Renal pelvis (tissue), 4 donors: ENCODE data around the gene NR5A2. TPM values are rescaled to one million over a fixed set of nuclear protein-coding genes. Genes with fewer than 3 reads are reported as not detected.

Experiments used
- DNase-seq: peaks from one replicate; pipeline ENCODE4 v3.0.0-alpha.2; 2013
- polyA plus RNA-seq, 3 donors: library from polyadenylated mRNA; unstranded; fragments of 120-200 nt; gene quantifications; one replicate each; pipeline ENCODE4 v1.2.1, GENCODE V29; 2013; ENCODE audit not compliant: insufficient read length in 3 of 3

Gene NR5A2
- polyA plus RNA-seq, 3 donors: 1.8 to 2.4 (median 2.1) TPM

DNA sequence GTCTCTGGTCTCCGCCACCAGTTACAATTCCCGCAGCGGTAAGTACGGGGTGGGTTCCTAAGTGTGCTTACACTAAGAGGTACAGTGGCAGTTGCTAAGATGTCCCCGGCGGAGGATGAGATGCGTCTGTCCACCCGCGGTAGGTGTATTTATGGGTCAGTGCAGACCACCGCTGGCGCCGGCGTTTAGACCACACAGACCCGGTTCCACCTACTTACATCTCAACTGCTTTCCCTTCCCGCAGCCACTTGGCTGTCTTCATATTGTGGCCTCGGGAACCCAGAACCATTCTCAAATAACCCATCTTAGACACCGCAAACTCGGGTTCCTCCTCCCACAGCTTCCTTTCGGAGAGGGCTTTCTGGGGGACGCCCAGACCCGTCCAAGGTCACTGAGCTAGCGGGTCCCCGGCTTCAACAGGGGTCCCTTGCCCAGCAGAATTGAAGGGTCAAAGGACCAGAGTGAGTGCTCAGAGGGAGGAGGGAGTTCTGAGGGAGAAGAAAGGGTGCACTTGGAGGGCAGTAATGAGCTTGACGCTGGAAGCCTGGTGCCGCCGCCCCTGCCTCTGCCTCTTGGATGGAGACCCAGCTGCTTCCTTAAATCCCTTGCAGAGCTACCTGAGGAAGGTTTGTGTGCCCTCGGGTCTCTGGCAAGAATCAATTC is 8.6 kb downstream of the NR5A2 start:
- DNase-seq: no peak

DNA sequence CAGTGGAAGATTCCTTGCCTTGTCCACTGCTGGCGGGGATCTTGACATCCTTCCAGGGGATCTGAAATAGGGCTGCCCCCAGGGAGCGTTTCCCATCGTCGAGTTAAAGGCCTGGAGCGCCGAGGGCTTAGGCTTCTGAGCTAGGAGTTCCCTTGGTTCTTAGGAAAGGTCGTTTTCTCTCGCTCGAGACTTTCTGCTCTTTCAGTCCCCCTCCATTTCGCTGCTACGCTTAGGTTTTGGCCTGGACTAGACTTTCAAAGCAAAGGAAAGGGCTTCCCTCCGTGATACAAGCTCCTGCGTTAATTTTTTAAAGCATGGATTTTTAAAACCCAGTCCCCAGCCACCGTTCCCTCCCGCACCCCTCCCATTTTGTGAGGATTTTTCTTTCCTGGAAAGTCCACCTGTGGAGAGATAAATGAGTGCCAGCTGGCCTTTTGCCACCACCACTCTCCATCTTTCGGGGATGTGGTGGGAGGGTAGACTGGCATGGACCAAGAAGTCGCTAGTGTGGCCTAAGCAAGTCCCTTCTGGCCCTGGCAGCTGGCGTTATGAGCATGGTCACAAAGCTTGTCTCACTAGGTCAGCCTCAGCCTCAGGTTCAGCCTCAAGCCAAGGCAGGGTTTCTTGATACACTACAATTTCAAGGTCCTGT is 9.2 kb downstream of the NR5A2 start:
- DNase-seq: no peak

DNA sequence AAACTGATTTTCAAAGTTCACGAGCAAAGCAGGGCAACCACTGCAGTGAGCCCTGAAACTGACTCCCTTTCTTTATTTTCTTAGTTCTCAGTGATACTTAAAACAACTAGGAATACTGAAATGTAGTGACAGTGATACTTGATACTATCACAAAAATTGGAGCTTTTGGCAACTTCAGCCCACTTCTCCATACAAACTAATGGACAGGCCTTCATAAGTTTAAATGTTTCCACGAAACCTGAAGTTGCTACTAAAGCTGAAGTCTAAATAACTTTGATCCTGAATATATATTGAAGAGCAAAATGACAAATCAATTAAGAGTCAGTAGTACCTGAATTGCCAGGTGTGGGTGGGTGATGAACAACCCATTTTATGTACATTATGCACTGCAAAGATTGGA is 10.0 kb downstream of the NR5A2 start:
- no peak for DNase-seq

DNA sequence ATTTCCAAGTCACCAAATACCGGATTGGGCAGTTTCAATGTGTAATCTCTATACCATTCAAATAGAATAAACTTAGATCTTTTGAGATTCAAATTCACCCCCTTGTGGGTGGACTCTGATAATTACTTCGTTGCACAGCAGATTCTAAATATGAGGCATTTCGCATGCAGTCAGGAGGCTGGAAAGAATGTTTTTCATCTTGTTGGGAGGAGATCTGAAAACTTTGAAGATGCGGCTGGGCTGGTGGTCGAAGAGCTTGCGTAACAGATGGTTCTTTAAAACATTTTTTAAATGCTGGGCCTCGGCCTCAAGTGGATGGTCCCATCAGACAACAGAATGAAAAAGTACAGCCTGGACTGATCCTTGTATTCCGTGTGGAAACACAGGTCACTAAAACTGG is 10.4 kb downstream of the NR5A2 start:
- no peak for DNase-seq

DNA sequence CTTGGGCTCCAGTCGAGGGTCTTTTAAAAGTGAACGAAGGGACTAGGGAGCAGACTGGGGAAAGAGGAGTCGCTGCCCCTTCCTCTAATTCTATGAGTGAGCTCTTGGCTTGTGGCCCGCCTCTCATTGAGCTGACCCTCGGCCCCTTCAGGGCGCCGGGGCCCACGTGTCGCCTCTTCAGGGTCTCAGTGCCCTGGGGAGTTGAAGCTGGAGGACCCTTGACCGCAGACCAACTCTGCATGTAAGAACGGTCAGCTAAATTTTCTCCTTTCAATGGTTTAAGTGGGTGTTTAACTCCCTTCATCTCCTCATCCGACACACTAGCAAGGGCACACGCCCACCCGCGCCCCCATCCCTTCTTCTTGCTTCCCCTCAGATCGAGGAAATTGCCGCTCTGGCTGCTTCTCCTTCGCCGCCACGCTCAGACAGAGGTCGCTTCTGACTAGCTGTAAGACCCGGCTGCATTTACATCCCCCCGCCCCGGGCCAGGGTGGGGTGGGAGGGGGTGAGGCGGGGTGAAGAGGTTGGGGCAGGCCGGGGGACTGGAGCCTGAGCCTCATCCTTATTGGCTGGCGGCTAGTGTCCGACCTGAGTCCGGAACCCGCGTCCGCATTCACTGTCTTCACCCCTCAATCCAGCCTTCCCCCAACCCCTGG is 10.9 kb downstream of the NR5A2 start:
- no peak for DNase-seq

DNA sequence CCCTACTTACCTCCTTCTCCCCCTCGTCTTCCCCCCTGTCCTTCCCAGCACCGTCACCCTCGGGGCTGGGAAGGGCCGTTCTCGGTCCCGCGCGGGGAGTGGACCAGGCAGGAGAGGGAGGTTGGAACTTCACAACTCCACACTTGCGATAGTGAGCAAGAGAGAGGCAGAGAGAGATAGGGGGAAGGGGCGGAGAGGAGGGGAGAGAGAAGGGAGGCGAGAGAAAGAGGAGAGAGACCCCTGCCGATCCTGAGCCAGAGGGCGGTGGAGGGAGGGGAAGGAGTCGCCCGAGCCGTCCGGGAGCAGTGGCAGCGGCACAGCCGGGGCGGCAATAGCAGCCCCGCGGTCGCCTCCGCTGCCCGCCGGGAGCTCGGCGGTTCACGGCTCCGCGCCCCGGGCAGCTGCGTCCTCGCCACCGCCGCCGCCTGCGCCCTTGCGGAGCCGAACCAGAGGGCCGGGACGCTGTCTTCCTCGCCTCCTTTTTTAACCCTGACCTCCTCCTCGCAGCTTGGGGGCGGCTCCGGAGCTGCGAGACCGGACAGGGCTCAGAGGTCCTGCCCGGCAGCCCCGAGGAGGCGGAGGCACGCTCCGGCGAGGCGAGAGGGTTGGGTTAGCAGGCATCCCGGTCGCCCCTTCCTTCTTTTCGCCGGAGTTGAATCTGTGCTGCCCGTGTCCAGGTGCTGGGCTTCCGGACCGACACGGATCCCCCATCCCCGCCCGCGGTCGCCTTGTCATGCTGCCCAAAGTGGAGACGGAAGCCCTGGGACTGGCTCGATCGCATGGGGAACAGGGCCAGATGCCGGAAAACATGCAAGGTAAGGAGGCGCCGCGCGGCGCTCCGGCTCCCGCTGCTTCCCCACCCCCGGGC is 11.7 kb downstream of the NR5A2 start:
- DNase-seq: no peak

DNA sequence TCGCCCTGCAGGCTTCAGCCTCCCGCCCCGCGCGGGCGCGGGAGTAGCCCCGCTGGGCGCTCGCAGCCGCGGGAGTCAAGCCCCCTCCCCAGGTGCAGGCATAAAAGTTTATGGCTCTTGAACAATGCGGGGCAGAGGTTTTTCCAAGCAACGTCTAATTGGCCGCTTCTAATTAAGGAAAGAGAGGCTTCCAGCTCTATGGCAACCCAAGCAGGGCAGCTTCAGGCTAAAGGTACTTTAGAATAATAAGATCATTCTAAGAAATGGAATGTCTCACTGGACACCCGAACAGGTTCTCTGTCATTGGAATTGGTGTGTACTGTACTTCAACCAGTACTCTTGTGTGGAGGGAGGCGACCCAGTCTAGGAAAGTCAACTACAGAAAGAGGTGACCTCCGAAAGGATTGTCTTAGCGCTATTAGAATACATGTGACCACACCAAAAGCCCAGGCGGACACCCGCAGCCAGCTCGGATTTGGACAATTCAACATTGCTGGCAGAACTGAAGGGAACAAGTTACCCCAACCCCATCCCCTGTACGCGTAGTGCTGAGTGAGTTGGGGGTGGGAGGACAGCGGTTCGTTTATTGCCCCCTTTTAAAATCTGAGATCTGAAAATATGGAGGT is 12.5 kb downstream of the NR5A2 start:
- no peak for DNase-seq

DNA sequence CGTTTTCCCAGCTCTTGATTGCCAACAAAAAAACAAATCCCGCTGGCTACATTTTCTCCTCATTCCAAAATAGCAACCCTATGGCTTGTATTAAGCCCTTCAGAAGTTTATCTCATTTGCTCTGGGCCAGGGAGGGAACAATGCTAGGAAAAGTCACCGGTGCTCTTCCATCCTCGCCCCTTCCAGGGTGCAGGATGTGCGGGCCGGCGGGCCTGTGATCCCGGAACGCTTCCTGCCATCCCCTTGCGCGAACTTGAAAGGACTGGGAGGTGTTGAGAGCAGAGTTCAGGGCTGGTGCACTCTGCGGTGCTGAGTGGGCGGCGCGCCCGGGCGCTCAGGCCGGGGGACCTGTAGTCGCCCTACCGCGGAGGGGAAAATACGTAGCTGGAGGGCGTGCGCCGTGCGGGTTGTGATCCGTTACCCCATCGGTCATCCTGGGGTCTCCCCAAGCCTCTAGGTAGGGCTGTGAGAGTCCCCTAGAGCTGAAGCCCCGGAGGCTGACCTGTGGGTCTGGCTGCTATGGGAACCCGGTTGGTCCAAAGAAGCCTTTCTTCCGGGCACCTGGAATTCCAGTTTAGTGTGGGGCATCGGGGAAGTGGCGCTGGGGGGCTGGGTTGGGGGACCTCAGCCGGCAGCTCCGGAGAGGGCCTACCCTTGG is 13.1 kb downstream of the NR5A2 start:
- DNase-seq: no peak

DNA sequence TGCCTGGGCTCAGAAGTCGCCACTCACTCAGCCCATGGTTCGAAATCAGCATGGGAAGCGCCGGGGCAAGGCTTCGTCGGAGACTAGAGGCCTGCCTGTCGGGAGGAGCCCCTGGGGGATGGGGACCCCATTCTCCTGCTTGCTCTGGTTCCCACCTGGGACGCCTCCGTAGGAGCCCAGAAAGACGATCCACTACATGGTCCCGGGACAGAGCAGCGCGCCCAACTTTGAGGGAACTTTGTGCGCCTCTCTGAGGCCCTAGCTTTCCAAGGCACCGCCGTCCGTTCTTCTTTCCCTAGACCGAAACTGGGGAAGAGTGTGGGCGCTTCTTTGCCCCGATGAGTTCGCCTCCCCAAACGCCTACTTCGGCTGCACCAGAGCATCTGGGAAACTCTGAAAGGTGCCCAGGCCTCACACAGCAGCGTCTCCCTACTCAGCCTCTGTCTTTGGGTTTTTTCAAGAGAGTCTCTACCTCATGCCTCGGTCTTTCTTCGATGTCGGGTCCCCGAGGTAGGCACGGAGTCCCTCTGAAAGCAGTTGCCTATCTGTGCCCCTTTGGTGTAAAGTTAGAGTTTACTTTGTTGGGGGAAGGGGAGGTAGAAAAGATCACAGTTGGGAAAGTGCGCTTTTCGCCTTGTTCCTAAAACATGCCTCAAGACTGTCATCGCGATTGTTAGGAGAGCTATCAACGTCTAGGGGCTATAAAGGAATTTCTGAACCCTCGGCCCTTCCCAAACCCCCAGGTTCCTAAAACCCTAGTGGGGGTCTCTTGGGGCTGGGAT is 14.0 kb downstream of the NR5A2 start:
- DNase-seq: no peak

DNA sequence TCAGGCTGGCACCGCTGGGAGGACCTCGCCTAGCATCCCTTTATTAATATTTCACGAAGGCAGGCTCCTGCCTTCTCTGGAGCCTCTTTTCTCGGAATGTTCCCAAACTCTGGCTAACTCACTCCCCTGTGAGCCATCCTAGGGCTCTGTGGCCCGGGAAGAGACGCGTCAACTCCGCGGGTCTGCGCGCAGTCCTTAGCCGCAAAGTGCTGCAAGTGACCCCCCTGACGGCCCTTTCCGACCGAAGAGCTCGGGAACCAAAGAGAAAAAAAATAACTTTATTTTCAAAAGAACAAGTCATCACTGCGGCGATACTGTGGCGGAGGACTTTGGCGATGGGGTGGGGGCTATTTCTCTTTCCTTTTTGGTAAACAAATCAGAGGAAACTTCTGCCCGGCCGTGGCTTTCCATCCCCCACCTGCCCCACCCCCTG is 14.6 kb downstream of the NR5A2 start:
- no peak for DNase-seq

DNA sequence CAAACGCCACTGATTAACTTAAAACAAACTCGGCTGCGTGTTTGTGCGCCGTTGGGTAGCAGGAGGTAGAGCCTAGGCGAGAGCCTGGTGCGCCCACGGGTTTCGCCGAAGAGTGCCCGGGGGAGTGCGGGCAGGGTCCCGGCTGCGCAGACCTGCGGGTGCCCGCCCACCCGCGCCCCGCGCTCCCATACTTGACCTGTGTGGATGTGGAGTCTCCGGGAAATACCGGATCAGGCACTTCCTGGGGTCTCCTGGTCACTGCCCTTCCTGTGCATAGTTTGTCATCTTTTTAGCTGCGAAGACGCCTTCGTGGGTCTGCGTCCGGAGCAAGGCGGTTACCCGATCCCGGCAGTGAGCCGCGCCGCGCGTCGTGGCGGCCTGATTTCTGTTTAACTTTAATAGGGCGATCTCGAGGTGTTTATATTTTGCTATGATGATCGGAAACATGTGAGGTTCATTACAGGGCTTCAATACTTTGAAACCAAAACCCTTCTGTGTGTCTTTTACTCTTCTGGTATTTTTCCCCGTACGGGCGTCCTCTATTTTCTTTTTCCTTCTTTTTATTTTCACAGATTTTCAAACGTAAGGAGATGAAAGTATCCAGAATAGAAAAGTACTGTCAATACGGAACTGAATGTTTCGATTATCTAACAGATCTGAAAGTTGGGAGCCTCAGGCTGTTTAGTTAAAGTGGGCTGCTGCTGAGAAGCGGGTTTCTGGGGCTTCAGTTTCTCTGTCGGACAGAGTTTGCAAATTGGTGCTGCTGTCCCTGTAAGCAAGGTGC is 15.2 kb downstream of the NR5A2 start:
- no peak for DNase-seq

DNA sequence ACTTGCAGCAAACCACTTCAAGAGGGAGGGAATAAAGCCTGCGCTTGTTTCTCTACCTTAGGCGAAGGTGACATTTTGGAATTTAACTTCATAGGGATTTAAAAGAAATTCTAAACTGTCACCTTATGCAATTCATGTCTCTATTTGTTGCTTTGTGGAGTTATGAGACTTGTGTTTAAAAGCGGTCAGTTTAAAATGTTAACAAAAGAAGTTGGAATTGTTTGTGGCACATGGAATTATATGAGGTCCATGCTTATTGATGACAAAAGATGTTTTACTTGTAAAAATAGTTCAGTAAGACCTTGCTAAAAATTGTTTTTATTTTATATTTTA is 15.8 kb downstream of the NR5A2 start:
- no peak for DNase-seq

DNA sequence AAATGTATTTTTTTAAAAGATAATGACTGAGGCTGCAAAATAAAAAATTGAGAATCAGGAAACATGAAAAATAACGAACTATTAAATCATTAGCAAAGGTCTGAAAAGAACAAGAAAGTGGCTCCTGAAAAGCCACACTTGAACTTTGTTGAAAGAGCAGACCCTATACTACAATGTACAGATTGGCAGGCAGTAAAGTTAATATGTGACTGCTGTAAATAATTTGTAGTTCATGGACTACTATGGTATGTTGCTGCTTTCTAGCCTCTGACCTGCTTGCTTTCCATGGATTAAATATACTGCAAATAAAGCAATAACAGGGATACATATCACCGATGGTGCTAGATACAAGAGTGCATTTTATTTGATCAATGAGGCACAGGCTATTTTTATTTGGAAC is 18.6 kb downstream of the NR5A2 start:
- no peak for DNase-seq

DNA sequence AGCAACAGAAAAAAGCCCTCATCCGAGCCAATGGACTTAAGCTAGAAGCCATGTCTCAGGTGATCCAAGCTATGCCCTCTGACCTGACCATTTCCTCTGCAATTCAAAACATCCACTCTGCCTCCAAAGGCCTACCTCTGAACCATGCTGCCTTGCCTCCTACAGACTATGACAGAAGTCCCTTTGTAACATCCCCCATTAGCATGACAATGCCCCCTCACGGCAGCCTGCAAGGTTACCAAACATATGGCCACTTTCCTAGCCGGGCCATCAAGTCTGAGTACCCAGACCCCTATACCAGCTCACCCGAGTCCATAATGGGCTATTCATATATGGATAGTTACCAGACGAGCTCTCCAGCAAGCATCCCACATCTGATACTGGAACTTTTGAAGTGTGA is 20.7 kb downstream of the NR5A2 start:
- DNase-seq: no peak

DNA sequence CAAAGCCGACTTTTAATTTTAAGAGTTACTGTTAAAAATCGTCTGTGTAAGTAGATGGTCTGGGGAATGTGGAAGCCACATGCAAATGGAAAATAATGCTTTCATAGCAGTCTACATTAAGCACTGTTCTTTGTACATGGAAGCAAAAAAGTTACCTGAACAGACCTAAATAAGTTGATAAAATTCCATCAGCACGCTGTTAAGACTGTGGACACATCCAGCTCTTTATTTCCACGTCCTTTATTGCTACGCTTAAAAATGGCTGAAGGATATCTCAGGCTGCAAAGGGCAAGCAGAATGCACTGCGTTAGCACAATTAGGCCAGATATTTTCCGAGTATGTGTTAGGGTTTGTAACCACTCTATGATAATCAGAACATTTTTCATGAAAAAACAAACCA is 22.3 kb downstream of the NR5A2 start:
- DNase-seq: no peak

DNA sequence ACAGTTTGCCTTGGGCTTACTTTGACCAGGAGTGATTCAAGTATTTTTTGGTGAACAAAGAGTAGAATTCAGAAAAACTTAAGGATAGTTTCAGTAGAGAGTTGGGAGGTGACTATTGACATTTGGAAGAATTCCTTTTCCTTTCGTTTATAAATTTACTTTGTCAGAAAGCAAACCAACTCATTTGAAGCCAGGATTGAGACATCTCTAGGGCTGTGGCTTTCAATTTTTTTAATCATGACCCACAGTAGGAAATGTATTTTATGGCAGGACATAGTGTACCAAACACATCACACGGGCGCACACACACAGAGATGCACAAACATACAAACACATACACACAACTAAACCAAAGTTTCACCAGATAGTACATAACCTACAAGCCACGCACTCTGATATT is 24.1 kb downstream of the NR5A2 start:
- no peak for DNase-seq

DNA sequence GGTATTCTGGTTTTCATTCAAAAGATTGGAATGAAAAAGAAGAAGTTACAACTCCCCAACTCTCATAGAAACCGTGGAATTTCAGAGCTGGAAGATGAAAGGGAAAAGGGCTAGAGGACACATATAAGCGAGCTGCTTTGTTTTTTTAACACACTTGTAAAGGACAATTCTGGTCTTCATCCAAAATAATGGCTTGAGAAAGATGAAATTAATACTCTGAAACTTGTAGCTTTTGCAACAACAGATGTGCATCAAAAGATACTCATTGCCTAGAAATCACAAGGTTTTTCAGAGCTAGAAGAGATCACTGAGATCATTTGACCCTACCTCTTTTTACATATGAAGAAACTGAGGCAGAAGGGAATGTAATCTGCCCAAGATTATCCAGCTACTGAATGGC is 25.6 kb downstream of the NR5A2 start:
- DNase-seq: no peak

DNA sequence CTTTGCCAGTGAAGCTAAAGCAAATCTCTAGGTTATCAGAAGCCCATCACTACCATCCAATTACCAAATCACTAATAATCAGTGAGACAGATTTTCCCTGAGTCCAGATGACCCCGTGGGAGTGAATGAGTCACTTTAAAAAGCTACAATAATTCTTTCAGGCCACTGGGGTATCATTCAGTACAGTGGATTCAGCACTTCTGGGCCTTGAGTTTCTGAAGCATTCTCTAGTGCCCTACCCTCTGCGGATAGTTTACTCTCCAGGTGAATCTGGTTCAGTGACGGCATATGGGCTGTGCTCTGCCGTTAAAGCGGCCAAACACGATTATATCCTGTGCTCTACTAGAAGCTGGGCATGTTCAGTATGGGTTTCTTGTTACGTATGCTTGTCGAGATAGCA is 26.1 kb downstream of the NR5A2 start:
- DNase-seq: no peak

DNA sequence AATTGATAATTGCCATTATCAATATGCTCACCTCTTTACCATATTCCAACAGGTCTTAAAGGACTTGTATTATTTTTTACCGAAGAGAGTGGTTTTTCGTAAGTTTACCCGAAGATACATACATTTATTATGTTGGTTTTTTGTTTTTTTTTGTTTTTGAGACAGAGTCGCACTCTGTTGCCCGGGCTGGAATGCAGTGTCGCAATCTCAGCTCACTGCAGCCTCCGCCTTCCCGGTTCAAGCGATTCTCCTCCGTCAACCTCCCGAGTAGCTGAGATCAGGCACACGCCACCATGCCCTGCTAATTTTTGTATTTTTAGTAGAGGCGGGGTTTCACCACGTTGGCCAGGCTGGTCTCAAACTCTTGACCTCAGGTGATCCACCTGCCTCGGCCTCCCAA is 30.8 kb downstream of the NR5A2 start:
- DNase-seq: no peak

DNA sequence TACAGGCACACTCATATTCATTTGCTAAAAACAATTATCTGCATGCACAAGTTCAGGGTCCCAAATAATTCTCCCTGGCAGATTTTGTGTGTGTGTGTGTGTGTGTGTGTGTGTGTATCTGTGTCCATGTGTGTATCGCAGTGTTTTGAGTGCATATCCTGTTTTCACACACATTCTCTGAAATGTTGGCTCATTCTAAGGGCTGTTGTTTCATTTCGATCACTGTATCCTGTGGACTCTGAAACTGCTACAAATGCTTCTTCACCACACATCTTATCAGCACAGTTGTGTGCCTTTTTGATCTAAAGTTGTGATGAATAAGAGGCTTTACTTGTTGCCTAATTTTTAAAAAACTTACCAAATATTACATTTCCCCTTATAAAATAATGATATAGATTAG is 34.6 kb downstream of the NR5A2 start:
- no peak for DNase-seq
